NT2/D1 (cell line): ENCODE results near the gene C9orf50.

Experiments
- DNase-seq: peaks from one replicate; pipeline ENCODE4 v3.0.0-alpha.2; 2011; ENCODE audit warnings: low read depth, low spot score
- H3K27me3 ChIP-seq: 2 replicates; pipeline ENCODE4 v1.6.0; 2011; ENCODE audit warnings: mild to moderate bottlenecking; ENCODE audit not compliant: insufficient read length, insufficient read depth
- H3K36me3 ChIP-seq: 2 replicates; pipeline ENCODE4 v1.6.1; 2011; ENCODE audit warnings: mild to moderate bottlenecking, low read length, mixed read lengths; ENCODE audit not compliant: insufficient read depth, insufficient read length
- H3K4me1 ChIP-seq: 2 replicates; pipeline ENCODE4 v1.5.1; 2011; ENCODE audit not compliant: insufficient read depth, insufficient read length
- H3K4me3 ChIP-seq: 2 replicates; pipeline ENCODE4 v1.5.1; 2011; ENCODE audit warnings: low read depth; ENCODE audit not compliant: insufficient read length
- H3K9ac ChIP-seq: 2 replicates; pipeline ENCODE4 v1.6.0; 2011; ENCODE audit warnings: low read depth; ENCODE audit not compliant: insufficient read length
- H3K9me3 ChIP-seq: 2 replicates; pipeline ENCODE4 v1.5.1; 2011; ENCODE audit warnings: mild to moderate bottlenecking, low read length; ENCODE audit not compliant: insufficient read depth
- SUZ12 ChIP-seq: IDR thresholded peaks from 2 replicates; pipeline ENCODE4 v1.6.1; 2011; ENCODE audit not compliant: insufficient read length, insufficient read depth; ENCODE audit errors: extremely low read depth
- YY1 ChIP-seq: IDR thresholded peaks from 2 replicates; pipeline ENCODE4 v1.6.1; 2011; ENCODE audit not compliant: insufficient read length, insufficient read depth
- ZNF274 ChIP-seq: IDR thresholded peaks from 2 replicates; pipeline ENCODE4 v1.6.1; 2011; ENCODE audit warnings: mild to moderate bottlenecking, low read depth, low read length

C9orf50 gene

GRCh38 chr9:129620669-129621295, at the start of gene C9orf50:
Gene C9orf50 (minus strand): TSS chr9:129621101. CDS start chr9:129620574, 527 bp downstream.
- DNase-seq = no peak
- Histone ChIP-seq H3K9ac (peak within 1 kb of the TSS; percentile 69), H3K36me3 (no peaks in the 10 kb centered on the region)

GRCh38 chr9:129669946-129670345, 49.0 kb upstream of the C9orf50 start:
- DNase-seq = no peak
- H3K4me1 ChIP-seq = peaks cover 20% of the 10 kb centered on the region
- H3K9ac ChIP-seq = no peak overlapping the region
- no peak overlapping the region for H3K4me3 ChIP-seq
- H3K9me3 ChIP-seq = no peaks in the 10 kb centered on the region
- H3K27me3 ChIP-seq = no peaks in the 10 kb centered on the region
- TF ChIP-seq YY1 (no peak), SUZ12 (no peak), ZNF274 (no peak)
- no peaks in the 10 kb centered on the region for H3K36me3 ChIP-seq

More at GRCh38 chr9:129620669-129621295, at the start of gene C9orf50:
- H3K9me3 ChIP-seq = no peaks in the 10 kb centered on the region
- peaks cover 8% of the 10 kb centered on the region for H3K4me1 ChIP-seq
- TF ChIP-seq YY1 (no peak), ZNF274 (no peak), SUZ12 (no peak)
- H3K4me3 ChIP-seq = peak within 1 kb of the TSS; percentile 55
- peaks cover 32% of the 10 kb centered on the region for H3K27me3 ChIP-seq

GRCh38 chr9:129669141-129669718, 48.3 kb upstream of the C9orf50 start:
- no peak for TF ChIP-seq ZNF274
- H3K36me3 ChIP-seq = no peaks in the 10 kb centered on the region
- peaks cover 21% of the 10 kb centered on the region for H3K4me1 ChIP-seq
- no peaks in the 10 kb centered on the region for H3K9me3 ChIP-seq
- peak overlapping the region; percentile 11 for H3K9ac ChIP-seq
- no peak for DNase-seq
- H3K27me3 ChIP-seq = no peaks in the 10 kb centered on the region
- H3K4me3 ChIP-seq = no peak overlapping the region

- no peak for TF ChIP-seq YY1
- TF ChIP-seq SUZ12 = no peak
- TF ChIP-seq ZNF274 = no peak
- H3K27me3 ChIP-seq = peaks cover 4% of the 10 kb centered on the region
Measured at GRCh38 chr9:129667850-129668249, 46.9 kb upstream of the C9orf50 start.

GRCh38 chr9:129667378-129667777, 46.5 kb upstream of the C9orf50 start:
- no peak for DNase-seq
- H3K4me3 ChIP-seq = no peak overlapping the region
- H3K27me3 ChIP-seq = peaks cover 4% of the 10 kb centered on the region
- H3K36me3 ChIP-seq = no peaks in the 10 kb centered on the region
- H3K9ac ChIP-seq = peak overlapping the region; percentile 70
- peaks cover 24% of the 10 kb centered on the region for H3K4me1 ChIP-seq
- TF ChIP-seq ZNF274 = no peak
- no peak for TF ChIP-seq SUZ12
- no peak for TF ChIP-seq YY1
- no peaks in the 10 kb centered on the region for H3K9me3 ChIP-seq

More at GRCh38 chr9:129667850-129668249, 46.9 kb upstream of the C9orf50 start:
- DNase-seq = no peak
- H3K36me3 ChIP-seq = no peaks in the 10 kb centered on the region
- H3K4me1 ChIP-seq = peaks cover 23% of the 10 kb centered on the region
- no peaks in the 10 kb centered on the region for H3K9me3 ChIP-seq
- no peak overlapping the region for H3K4me3 ChIP-seq
- H3K9ac ChIP-seq = peak overlapping the region; percentile 42

GRCh38 chr9:129666575-129666974, 45.7 kb upstream of the C9orf50 start:
- TF ChIP-seq ZNF274 (no peak), YY1 (no peak), SUZ12 (no peak)
- Histone ChIP-seq H3K9me3 (no peaks in the 10 kb centered on the region), H3K36me3 (no peaks in the 10 kb centered on the region), H3K4me1 (peaks cover 24% of the 10 kb centered on the region), H3K27me3 (peaks cover 4% of the 10 kb centered on the region), H3K4me3 (peak overlapping the region; percentile 62), H3K9ac (peak overlapping the region; percentile 84)
- DNase-seq = no peak

GRCh38 chr9:129665814-129666520, 45.1 kb upstream of the C9orf50 start:
- Histone ChIP-seq H3K4me3 (peak overlapping the region; percentile 62), H3K4me1 (peaks cover 24% of the 10 kb centered on the region), H3K9ac (peak overlapping the region; percentile 84), H3K36me3 (no peaks in the 10 kb centered on the region), H3K9me3 (no peaks in the 10 kb centered on the region), H3K27me3 (peaks cover 4% of the 10 kb centered on the region)
- no peak for TF ChIP-seq ZNF274
- TF ChIP-seq YY1 = no peak
- TF ChIP-seq SUZ12 = no peak
- DNase-seq = no peak
